ENCODE data around the gene ADCY5.

Gene ADCY5

DNA sequence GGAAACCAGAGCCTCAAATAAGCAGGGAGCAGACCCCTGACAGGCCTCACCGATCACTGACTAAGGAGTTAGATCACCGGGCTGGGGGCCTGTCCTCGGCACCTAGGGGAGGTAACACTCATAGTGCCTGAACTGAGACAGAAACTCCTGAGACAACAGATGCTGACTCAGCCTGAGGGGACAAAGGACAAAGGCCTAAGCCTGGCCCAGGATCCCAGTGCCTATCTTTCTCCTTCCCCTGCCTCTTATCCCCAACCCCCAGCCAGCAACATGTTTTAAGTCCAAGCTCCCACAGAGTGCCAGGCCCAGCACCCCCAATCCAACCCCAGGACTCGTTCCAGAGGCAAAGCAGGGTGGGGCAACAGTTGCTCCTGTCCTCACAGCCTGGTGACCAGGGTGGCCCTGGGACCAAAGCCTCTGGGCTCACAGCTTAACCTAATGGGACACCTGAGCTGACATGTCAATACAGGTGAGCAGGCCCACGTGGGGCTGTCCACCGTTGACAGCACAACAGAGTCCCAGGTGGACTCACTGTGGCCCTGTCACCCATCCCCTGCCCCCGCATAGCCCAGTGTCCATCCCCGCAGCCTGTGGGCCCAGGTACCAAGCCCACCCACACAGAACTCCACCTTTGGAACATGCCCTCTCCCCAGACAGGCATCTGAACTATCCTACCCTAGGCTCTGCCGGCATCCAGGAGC, 37.4 kb downstream of the ADCY5 start:
- no peak for TF ChIP-seq CTCF (IDR thresholded peaks at IDR 0.05; ENCODE audit: low read depth, low read length, missing control alignments)
- H3K4me3 ChIP-seq (replicated peaks; ENCODE audit: low read depth, low read length), result no peak overlapping the region
- DNase-seq (ENCODE audit: extremely low read depth, low read depth), result no peak

GRCh38 chr3:123410149-123410515, 38.8 kb downstream of the ADCY5 start:
- no peak overlapping the region for H3K4me3 ChIP-seq (replicated peaks; ENCODE audit: low read depth, low read length)
- no peak for TF ChIP-seq CTCF (IDR thresholded peaks at IDR 0.05; ENCODE audit: low read depth, low read length, missing control alignments)
- no peak for DNase-seq (ENCODE audit: extremely low read depth, low read depth)

- TF ChIP-seq CTCF (IDR thresholded peaks at IDR 0.05; ENCODE audit: low read depth, low read length, missing control alignments), result no peak
- H3K4me3 ChIP-seq (replicated peaks; ENCODE audit: low read depth, low read length), result no peak overlapping the region
- no peak for DNase-seq (ENCODE audit: extremely low read depth, low read depth)
These were observed 39.3 kb downstream of the ADCY5 start for GRCh38 chr3:123409443-123410148.

DNA sequence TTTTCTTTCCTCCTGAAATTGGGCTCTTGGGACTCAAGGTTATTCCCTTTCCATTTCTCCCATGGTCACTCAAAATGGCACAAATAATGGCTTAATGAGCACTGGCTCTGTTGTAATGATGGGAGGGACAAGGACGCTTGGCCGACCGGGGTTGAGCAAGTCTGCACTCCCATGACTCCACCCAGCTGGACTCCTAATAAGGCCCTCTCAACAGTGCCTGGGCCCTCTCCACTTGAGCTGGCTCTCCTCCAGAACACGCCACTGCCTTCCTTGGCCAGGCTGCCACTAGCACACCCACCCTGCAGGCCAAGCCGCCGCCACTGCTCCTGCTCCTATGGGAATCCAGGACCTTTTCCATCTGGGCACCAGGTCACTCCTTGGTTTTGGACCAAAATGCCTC, 42.3 kb downstream of the ADCY5 start:
- no peak overlapping the region for H3K4me3 ChIP-seq (replicated peaks; ENCODE audit: low read depth, low read length)
- no peak for TF ChIP-seq CTCF (IDR thresholded peaks at IDR 0.05; ENCODE audit: low read depth, low read length, missing control alignments)
- no peak for DNase-seq (ENCODE audit: extremely low read depth, low read depth)

- H3K4me3 ChIP-seq (replicated peaks; ENCODE audit: low read depth, low read length), result no peak overlapping the region
- no peak for TF ChIP-seq CTCF (IDR thresholded peaks at IDR 0.05; ENCODE audit: low read depth, low read length, missing control alignments)
- no peak for DNase-seq (ENCODE audit: extremely low read depth, low read depth)
These were observed 42.9 kb downstream of the ADCY5 start for GRCh38 chr3:123405936-123406510.

DNA sequence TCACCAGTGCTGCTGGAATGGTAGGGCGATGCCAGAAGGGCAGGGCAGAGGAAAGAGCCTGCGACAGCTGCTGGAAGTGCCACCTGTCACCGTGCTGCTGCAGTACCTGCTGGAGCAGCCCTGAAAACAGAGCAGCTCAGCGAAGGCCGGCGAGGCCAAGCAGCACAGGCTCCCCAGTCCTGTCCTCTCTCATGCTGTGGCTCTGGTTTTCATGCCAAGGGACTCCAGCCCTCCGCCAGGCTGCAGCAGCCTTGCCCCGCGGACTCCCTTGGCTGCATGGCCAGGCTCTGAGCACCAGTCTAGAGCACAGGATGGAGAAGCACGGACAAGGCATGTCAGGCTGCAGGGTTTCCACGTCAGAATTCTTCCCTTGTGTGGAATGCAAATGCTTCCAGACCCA, 43.9 kb downstream of the ADCY5 start:
- TF ChIP-seq CTCF (IDR thresholded peaks at IDR 0.05; ENCODE audit: low read depth, low read length, missing control alignments), result no peak
- DNase-seq (ENCODE audit: extremely low read depth, low read depth), result no peak

More for the DNA sequence above, 43.9 kb downstream of the ADCY5 start:
- no peak overlapping the region for H3K4me3 ChIP-seq (replicated peaks; ENCODE audit: low read depth, low read length)
